IPS DF 6.9 (cell line): ENCODE data around the gene YBX2.

Source experiments
- DNase-seq: peaks from one replicate; pipeline ENCODE4 v3.0.0-alpha.2; 2013; ENCODE audit warnings: low read depth, low spot score
- H3K27ac ChIP-seq: one replicate; pipeline ENCODE4 v1.5.1; 2013; ENCODE audit warnings: low read length, control low read depth
- H3K27me3 ChIP-seq: 2 replicates; pipeline ENCODE4 v1.6.1; 2013; ENCODE audit warnings: mild to moderate bottlenecking, low read length; ENCODE audit not compliant: control insufficient read depth, insufficient read depth
- H3K36me3 ChIP-seq: 2 replicates; pipeline ENCODE4 v1.6.1; 2013; ENCODE audit warnings: low read length; ENCODE audit not compliant: control insufficient read depth, insufficient read depth
- H3K4me1 ChIP-seq: 2 replicates; pipeline ENCODE4 v1.6.1; 2013; ENCODE audit warnings: low read length; ENCODE audit not compliant: control insufficient read depth, insufficient read depth
- H3K4me3 ChIP-seq: 2 replicates; pipeline ENCODE4 v1.5.1; 2013; ENCODE audit warnings: mild to moderate bottlenecking, low read length
- H3K9me3 ChIP-seq: 2 replicates; pipeline ENCODE4 v1.6.1; 2013; ENCODE audit warnings: low read length, inconsistent platforms; ENCODE audit not compliant: control insufficient read depth, insufficient read depth
- WGBS: extraction: QIAGEN DNeasy Blood & Tissue Kit; methylation state at CpG from one replicate; pipeline ENCODE4 v1.1.7; 2013; ENCODE audit warnings: mixed read lengths, missing lambda C conversion rate; ENCODE audit not compliant: insufficient read length, insufficient coverage; 5-methylcytosine and 5-hydroxymethylcytosine counted together

The YBX2 gene

GRCh38 chr17:7323731-7324437 lies 29.4 kb upstream of the YBX2 start:
- no peaks in the 10 kb centered on the region for H3K27me3 ChIP-seq
- H3K9me3 ChIP-seq, result no peaks in the 10 kb centered on the region
- no peak overlapping the region for H3K27ac ChIP-seq
- no peak overlapping the region for H3K4me3 ChIP-seq
- no peak for DNase-seq
- H3K36me3 ChIP-seq, result peaks cover 44% of the 10 kb centered on the region
- WGBS, result no CpG with 5 or more reads among the region's 39 CpGs
- no peaks in the 10 kb centered on the region for H3K4me1 ChIP-seq

GRCh38 chr17:7322520-7323194 lies 28.2 kb upstream of the YBX2 start:
- H3K9me3 ChIP-seq, result no peaks in the 10 kb centered on the region
- no peak for DNase-seq
- no peaks in the 10 kb centered on the region for H3K4me1 ChIP-seq
- H3K4me3 ChIP-seq, result no peak overlapping the region
- peaks cover 55% of the 10 kb centered on the region for H3K36me3 ChIP-seq
- no CpG with 5 or more reads among the region's 22 CpGs for WGBS
- H3K27ac ChIP-seq, result no peak overlapping the region
- no peaks in the 10 kb centered on the region for H3K27me3 ChIP-seq

- DNase-seq, result no peak
- H3K36me3 ChIP-seq, result peaks cover 61% of the 10 kb centered on the region
Measured at GRCh38 chr17:7321466-7321865, 27.0 kb upstream of the YBX2 start.

GRCh38 chr17:7318121-7318860 lies 23.9 kb upstream of the YBX2 start:
- Histone ChIP-seq H3K9me3 (no peaks in the 10 kb centered on the region), H3K4me1 (peaks cover 3% of the 10 kb centered on the region; the same call in 1 of the 2 replicates), H3K27me3 (no peaks in the 10 kb centered on the region), H3K36me3 (peaks cover 52% of the 10 kb centered on the region), H3K4me3 (no peak overlapping the region), H3K27ac (no peak overlapping the region)
- DNase-seq, result no peak
- WGBS, result no CpG with 5 or more reads among the region's 13 CpGs

More at GRCh38 chr17:7321466-7321865, 27.0 kb upstream of the YBX2 start:
- Histone ChIP-seq H3K4me1 (no peaks in the 10 kb centered on the region), H3K4me3 (no peak overlapping the region), H3K27ac (no peak overlapping the region), H3K27me3 (no peaks in the 10 kb centered on the region), H3K9me3 (no peaks in the 10 kb centered on the region)
- WGBS, result no CpG with 5 or more reads among the region's 15 CpGs

- DNase-seq, result no peak
- Histone ChIP-seq H3K27ac (no peak overlapping the region), H3K27me3 (no peaks in the 10 kb centered on the region), H3K9me3 (no peaks in the 10 kb centered on the region), H3K4me1 (peaks cover 3% of the 10 kb centered on the region; the same call in 1 of the 2 replicates), H3K4me3 (no peak overlapping the region), H3K36me3 (peaks cover 50% of the 10 kb centered on the region)
- no CpG with 5 or more reads among the region's 16 CpGs for WGBS
Measured at GRCh38 chr17:7317161-7317803, 22.8 kb upstream of the YBX2 start.

- Histone ChIP-seq H3K36me3 (peaks cover 47% of the 10 kb centered on the region), H3K27me3 (no peaks in the 10 kb centered on the region), H3K4me1 (peaks cover 3% of the 10 kb centered on the region; the same call in 1 of the 2 replicates), H3K4me3 (peak overlapping the region; percentile 72; the same call in 1 of the 2 replicates), H3K27ac (no peak overlapping the region), H3K9me3 (no peaks in the 10 kb centered on the region)
- WGBS, result no CpG with 5 or more reads among the region's 30 CpGs
- no peak for DNase-seq
Measured at GRCh38 chr17:7315570-7316235, 21.3 kb upstream of the YBX2 start.

- no peak within 1 kb of the TSS for H3K27ac ChIP-seq
- DNase-seq, result no peak
- H3K27me3 ChIP-seq, result no peaks in the 10 kb centered on the region
- WGBS, result no CpG with 5 or more reads among the region's 95 CpGs
- no peaks in the 10 kb centered on the region for H3K9me3 ChIP-seq
- H3K4me1 ChIP-seq, result peaks cover 3% of the 10 kb centered on the region; the same call in 1 of the 2 replicates
- peak within 1 kb of the TSS; percentile 72 for H3K4me3 ChIP-seq
- H3K36me3 ChIP-seq, result peaks cover 48% of the 10 kb centered on the region
Measured at GRCh38 chr17:7314719-7315569, 20.5 kb upstream of the YBX2 start, which contains the start of gene GPS2. GPS2 (minus strand) TSS chr17:7315360; CDS start chr17:7315052, 308 bp downstream.

GRCh38 chr17:7313890-7314718 lies 19.7 kb upstream of the YBX2 start:
- Histone ChIP-seq H3K4me1 (peaks cover 3% of the 10 kb centered on the region; the same call in 1 of the 2 replicates), H3K4me3 (peak overlapping the region; percentile 72; the same call in 1 of the 2 replicates), H3K27ac (no peak overlapping the region), H3K9me3 (no peaks in the 10 kb centered on the region), H3K36me3 (peaks cover 53% of the 10 kb centered on the region), H3K27me3 (no peaks in the 10 kb centered on the region)
- WGBS, result no CpG with 5 or more reads among the region's 9 CpGs
- no peak for DNase-seq
